Activated T-cell treated with anti-CD3 and anti-CD28 coated beads, Interleukin-2, amount 50 U/mL, for 4 hours (primary cell): ENCODE results near the gene MT1B. TPM values are rescaled to one million over a fixed set of nuclear protein-coding genes. Genes with fewer than 3 reads are reported as not detected.

ENCODE experiments used
- ATAC-seq, 2 donors: fragments of 200-7000 bp; cut with Tn5 transposase; one replicate each; pipeline ENCODE4 v1.10.0; 2021
- DNase-seq: peaks from one replicate; pipeline ENCODE4 v3.0.0-alpha.2; 2020
- H3K27me3 Mint-ChIP-seq: one replicate; pipeline ENCODE4 v1.8.0; 2021; ENCODE audit warnings: low read depth, mixed read lengths
- H3K36me3 Mint-ChIP-seq: one replicate; pipeline ENCODE4 v1.8.0; 2022; ENCODE audit warnings: mixed read lengths; ENCODE audit not compliant: insufficient read depth
- H3K4me1 Mint-ChIP-seq: one replicate; pipeline ENCODE4 v1.8.0; 2021; ENCODE audit warnings: low read depth, mixed read lengths
- H3K4me3 Mint-ChIP-seq: one replicate; pipeline ENCODE4 v1.8.0; 2021; ENCODE audit warnings: mild to moderate bottlenecking, moderate library complexity, mixed read lengths
- H3K9me3 Mint-ChIP-seq: one replicate; pipeline ENCODE4 v1.8.0; 2021; ENCODE audit warnings: mixed read lengths
- total RNA-seq, 3 donors: library from RNA; stranded (reverse); gene quantifications; one replicate each; pipeline ENCODE4 v1.2.1, GENCODE V29; 2021

MT1B gene
- not detected for total RNA-seq

GRCh38 chr16:56651586-56651985 lies at the start of gene MT1B:
MT1B (plus strand) TSS chr16:56651886; CDS start chr16:56651954, 68 bp downstream.
- H3K4me3 Mint-ChIP-seq = no peak within 1 kb of the TSS
- H3K9me3 Mint-ChIP-seq = no peaks in the 10 kb centered on the region
- H3K4me1 Mint-ChIP-seq = no peaks in the 10 kb centered on the region

GRCh38 chr16:56603589-56603988 lies 48.1 kb upstream of the MT1B start:
- Mint-ChIP-seq H3K27me3 (peaks cover 1% of the 10 kb centered on the region), H3K4me3 (no peak overlapping the region), H3K9me3 (no peaks in the 10 kb centered on the region), H3K4me1 (peaks cover 24% of the 10 kb centered on the region), H3K36me3 (no peaks in the 10 kb centered on the region)
- DNase-seq (no peak), ATAC-seq (no peak)

More at GRCh38 chr16:56651586-56651985, at the start of gene MT1B:
- DNase-seq = no peak
- ATAC-seq = no peak
- Mint-ChIP-seq H3K27me3 (peaks cover 15% of the 10 kb centered on the region), H3K36me3 (no peaks in the 10 kb centered on the region)

- Mint-ChIP-seq H3K9me3 (no peaks in the 10 kb centered on the region), H3K4me1 (peaks cover 34% of the 10 kb centered on the region), H3K4me3 (no peak overlapping the region), H3K27me3 (peaks cover 1% of the 10 kb centered on the region), H3K36me3 (no peaks in the 10 kb centered on the region)
- no peak for ATAC-seq
- no peak for DNase-seq
These were observed 46.7 kb upstream of the MT1B start for GRCh38 chr16:56604966-56605365.

GRCh38 chr16:56605475-56605874 lies 46.2 kb upstream of the MT1B start:
- H3K27me3 Mint-ChIP-seq = no peaks in the 10 kb centered on the region
- H3K36me3 Mint-ChIP-seq = no peaks in the 10 kb centered on the region
- ATAC-seq = no peak

GRCh38 chr16:56606071-56606475 lies 45.6 kb upstream of the MT1B start:
- Mint-ChIP-seq H3K27me3 (no peaks in the 10 kb centered on the region), H3K4me1 (peaks cover 45% of the 10 kb centered on the region), H3K36me3 (no peaks in the 10 kb centered on the region), H3K4me3 (no peak overlapping the region), H3K9me3 (no peaks in the 10 kb centered on the region)
- DNase-seq (no peak), ATAC-seq (no peak)

More at GRCh38 chr16:56605475-56605874, 46.2 kb upstream of the MT1B start:
- Mint-ChIP-seq H3K9me3 (no peaks in the 10 kb centered on the region), H3K4me1 (peaks cover 39% of the 10 kb centered on the region), H3K4me3 (no peak overlapping the region)
- DNase-seq = no peak

- no peaks in the 10 kb centered on the region for H3K27me3 Mint-ChIP-seq
- H3K9me3 Mint-ChIP-seq = no peaks in the 10 kb centered on the region
- ATAC-seq (no peak), DNase-seq (no peak)
- H3K36me3 Mint-ChIP-seq = no peaks in the 10 kb centered on the region
- H3K4me1 Mint-ChIP-seq = peaks cover 50% of the 10 kb centered on the region
- no peak overlapping the region for H3K4me3 Mint-ChIP-seq
These were observed 45.1 kb upstream of the MT1B start for GRCh38 chr16:56606476-56607108.

GRCh38 chr16:56607109-56607618 lies 44.5 kb upstream of the MT1B start:
- H3K4me1 Mint-ChIP-seq = peaks cover 54% of the 10 kb centered on the region
- ATAC-seq (no peak), DNase-seq (no peak)
- H3K36me3 Mint-ChIP-seq = no peaks in the 10 kb centered on the region
- H3K9me3 Mint-ChIP-seq = no peaks in the 10 kb centered on the region
- H3K27me3 Mint-ChIP-seq = no peaks in the 10 kb centered on the region
- H3K4me3 Mint-ChIP-seq = peak overlapping the region; percentile 4

GRCh38 chr16:56607675-56608042 lies 44.0 kb upstream of the MT1B start:
- Mint-ChIP-seq H3K4me3 (peak overlapping the region; percentile 67), H3K9me3 (no peaks in the 10 kb centered on the region), H3K36me3 (no peaks in the 10 kb centered on the region), H3K4me1 (peaks cover 59% of the 10 kb centered on the region), H3K27me3 (no peaks in the 10 kb centered on the region)
- ATAC-seq (no peak), DNase-seq (no peak)

- Mint-ChIP-seq H3K36me3 (no peaks in the 10 kb centered on the region), H3K27me3 (no peaks in the 10 kb centered on the region), H3K4me1 (peaks cover 61% of the 10 kb centered on the region), H3K9me3 (no peaks in the 10 kb centered on the region), H3K4me3 (peak within 1 kb of the TSS; percentile 92)
- DNase-seq = peak; percentile 79
- peak; percentile 81 to 86 for ATAC-seq
These were observed 43.4 kb upstream of the MT1B start, which contains the start of gene MT2A for GRCh38 chr16:56608043-56608875. MT2A (plus strand) TSS chr16:56608584; CDS start chr16:56608656, 72 bp downstream.

GRCh38 chr16:56608876-56609462 lies 42.7 kb upstream of the MT1B start:
- ATAC-seq (no peak), DNase-seq (no peak)
- Mint-ChIP-seq H3K36me3 (no peaks in the 10 kb centered on the region), H3K4me1 (peaks cover 68% of the 10 kb centered on the region), H3K9me3 (no peaks in the 10 kb centered on the region), H3K27me3 (no peaks in the 10 kb centered on the region), H3K4me3 (peak overlapping the region; percentile 92)

GRCh38 chr16:56609463-56609921 lies 42.2 kb upstream of the MT1B start:
- Mint-ChIP-seq H3K4me1 (peaks cover 74% of the 10 kb centered on the region), H3K4me3 (peak overlapping the region; percentile 92), H3K27me3 (no peaks in the 10 kb centered on the region), H3K9me3 (no peaks in the 10 kb centered on the region), H3K36me3 (no peaks in the 10 kb centered on the region)
- DNase-seq (peak; percentile 62), ATAC-seq (peak; percentile 36 to 43)

GRCh38 chr16:56610017-56610608 lies 41.6 kb upstream of the MT1B start:
- peak overlapping the region; percentile 92 for H3K4me3 Mint-ChIP-seq
- H3K4me1 Mint-ChIP-seq = peaks cover 79% of the 10 kb centered on the region
- DNase-seq (peak; percentile 73), ATAC-seq (peak; percentile 46 to 49)
- no peaks in the 10 kb centered on the region for H3K36me3 Mint-ChIP-seq
- H3K27me3 Mint-ChIP-seq = no peaks in the 10 kb centered on the region
- no peaks in the 10 kb centered on the region for H3K9me3 Mint-ChIP-seq

- ATAC-seq = peak in 1 of 2 donors; percentile 1
- Mint-ChIP-seq H3K4me1 (peaks cover 81% of the 10 kb centered on the region), H3K27me3 (no peaks in the 10 kb centered on the region)
These were observed 41.0 kb upstream of the MT1B start for GRCh38 chr16:56610609-56611111.

More at GRCh38 chr16:56610609-56611111, 41.0 kb upstream of the MT1B start:
- DNase-seq = no peak
- Mint-ChIP-seq H3K36me3 (no peaks in the 10 kb centered on the region), H3K4me3 (peak overlapping the region; percentile 92), H3K9me3 (no peaks in the 10 kb centered on the region)
